Sigmoid colon (tissue), 4 donors: ENCODE measurements around the gene LMOD1.

Experiments used
- CTCF ChIP-seq, 4 experiments: fragments of 450-650 bp in 3 of 4; fragments of 200-600 bp in 1 of 4; IDR thresholded peaks; one replicate each; pipeline ENCODE4 v1.5.1; 2016 to 2019; ENCODE audit warnings: antibody characterized with exemption in 4 of 4, mild to moderate bottlenecking in 3 of 4, moderate library complexity in 2 of 4
- POLR2A ChIP-seq, 2 donors: fragments of 450-650 bp; IDR thresholded peaks; one replicate each; pipeline ENCODE4 v1.6.1; 2016; ENCODE audit warnings: antibody characterized with exemption in 2 of 2, mild to moderate bottlenecking in 2 of 2, moderate library complexity in 2 of 2
- POLR2AphosphoS5 ChIP-seq, 4 donors: sonication (generic); formaldehyde crosslinking; IDR thresholded peaks; one replicate each; pipeline ENCODE4 v1.6.1; 2017; ENCODE audit warnings: antibody characterized with exemption in 4 of 4

- TF ChIP-seq CTCF (IDR thresholded peaks at IDR 0.05) = no peak
- TF ChIP-seq POLR2AphosphoS5 (IDR thresholded peaks at IDR 0.05) = peak in 2 of 4 donors; percentile 12 to 41
- no peak for TF ChIP-seq POLR2A (IDR thresholded peaks at IDR 0.05)
Observed at GRCh38 chr1:201914456-201915235, 31.7 kb downstream of the LMOD1 start.
